ENCODE results near the gene CST5. TPM values are rescaled to one million over a fixed set of nuclear protein-coding genes. Genes with fewer than 3 reads are reported as not detected.

Gene CST5, protein sequence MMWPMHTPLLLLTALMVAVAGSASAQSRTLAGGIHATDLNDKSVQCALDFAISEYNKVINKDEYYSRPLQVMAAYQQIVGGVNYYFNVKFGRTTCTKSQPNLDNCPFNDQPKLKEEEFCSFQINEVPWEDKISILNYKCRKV
- not detected in 5 replicates for total RNA-seq (2022; extraction: Qiagen RNA extraction; ENCODE audit: low read depth)

DNA sequence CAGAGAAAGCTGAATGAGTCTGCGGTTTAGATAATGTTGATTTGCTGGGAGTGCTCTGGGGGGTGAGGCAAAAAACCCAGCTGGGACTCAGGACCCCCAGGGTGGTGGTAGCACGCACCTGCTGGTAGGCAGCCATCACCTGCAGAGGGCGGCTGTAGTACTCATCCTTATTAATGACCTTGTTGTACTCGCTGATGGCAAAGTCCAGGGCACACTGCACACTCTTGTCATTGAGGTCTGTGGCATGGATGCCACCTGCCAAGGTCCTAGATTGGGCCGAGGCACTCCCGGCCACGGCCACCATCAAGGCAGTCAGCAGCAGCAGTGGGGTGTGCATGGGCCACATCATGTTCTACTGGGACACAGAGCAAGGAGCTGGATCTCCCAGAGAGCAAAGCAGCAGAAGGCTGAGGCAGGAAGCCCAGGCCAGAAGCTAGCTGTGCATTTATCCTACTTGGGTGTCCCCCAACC lies at the start of gene CST5:
Gene CST5, minus strand, starts transcription at position 421 of the 471 bp plus-strand sequence. Its CDS starts 72 bp downstream, at position 349.

DNA sequence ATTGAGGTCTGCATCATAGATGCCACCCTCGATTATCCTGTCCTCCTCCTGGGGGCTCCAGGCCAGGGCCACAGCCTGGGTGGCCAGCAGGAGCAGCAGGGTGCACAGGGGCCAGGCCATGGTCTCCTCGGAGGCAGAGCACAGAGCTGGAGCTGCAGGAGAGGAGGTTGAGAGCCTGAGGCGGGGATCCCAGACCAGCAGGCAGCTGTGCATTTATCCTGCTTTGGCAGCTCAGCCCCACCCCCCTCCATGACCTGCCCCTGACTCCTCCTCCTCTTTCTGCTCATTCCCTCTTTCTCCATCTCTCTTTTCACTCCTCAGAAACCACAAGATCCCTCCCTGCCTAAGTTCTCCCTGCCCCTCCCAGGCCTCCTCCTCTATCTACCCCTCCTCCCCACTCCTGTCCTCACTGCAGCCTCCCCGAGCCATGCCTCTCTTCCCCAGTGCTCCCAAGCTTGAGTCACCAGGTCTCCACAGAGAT lies 53.0 kb downstream of the CST5 start, which contains the start of gene CST2:
Gene CST2, minus strand, starts transcription at position 189 of the 481 bp plus-strand sequence. Its CDS starts 69 bp downstream, at position 120.

Other genes with a start within 250 kb of the CST5 start
- gene CST3, start 241.8 kb downstream of the CST5 start, total RNA-seq (2022; extraction: Qiagen RNA extraction; ENCODE audit: low read depth): 206 to 378 TPM (median 367 TPM) in 5 replicates
- not detected in 5 replicates for gene CST4, start 190.7 kb downstream of the CST5 start, total RNA-seq (2022; extraction: Qiagen RNA extraction; ENCODE audit: low read depth)
- 1.3 to 2.0 TPM (median 1.6 TPM) in 5 replicates for gene CST1, start 128.8 kb downstream of the CST5 start, total RNA-seq (2022; extraction: Qiagen RNA extraction; ENCODE audit: low read depth)
- 0.22 to 0.44 TPM (median 0.39 TPM) in 3 of 5 replicates, not detected in the others for gene CST2, start 53.0 kb downstream of the CST5 start, total RNA-seq (2022; extraction: Qiagen RNA extraction; ENCODE audit: low read depth)
- not detected in 5 replicates for gene GGTLC1, start 109.0 kb upstream of the CST5 start, total RNA-seq (2022; extraction: Qiagen RNA extraction; ENCODE audit: low read depth)